BLaER1 (cell line): ENCODE results near the gene IMMP2L.

Source experiments
- H3K27ac ChIP-seq: shearing (Covaris generic); formaldehyde crosslinking; 2 replicates; pipeline ENCODE4 v1.8.1; 2022
- H3K27me3 ChIP-seq: shearing (Covaris generic); formaldehyde crosslinking; 2 replicates; pipeline ENCODE4 v1.8.1; 2022
- H3K36me3 ChIP-seq: shearing (Covaris generic); formaldehyde crosslinking; 2 replicates; pipeline ENCODE4 v1.8.1; 2022
- H3K4me1 ChIP-seq: shearing (Covaris generic); formaldehyde crosslinking; 2 replicates; pipeline ENCODE4 v1.8.1; 2022
- H3K4me2 ChIP-seq: shearing (Covaris generic); formaldehyde crosslinking; 2 replicates; pipeline ENCODE4 v1.8.1; 2022
- H3K4me3 ChIP-seq: shearing (Covaris generic); formaldehyde crosslinking; 2 replicates; pipeline ENCODE4 v1.8.1; 2022
- H3K9ac ChIP-seq: shearing (Covaris generic); formaldehyde crosslinking; 2 replicates; pipeline ENCODE4 v1.8.1; 2022
- H3K9me3 ChIP-seq: shearing (Covaris generic); formaldehyde crosslinking; 2 replicates; pipeline ENCODE4 v1.8.1; 2022
- H4K20me1 ChIP-seq: shearing (Covaris generic); formaldehyde crosslinking; 2 replicates; pipeline ENCODE4 v1.8.1; 2022
- Cebpa-rat ChIP-seq: shearing (Covaris generic); IDR thresholded peaks from 2 replicates; pipeline ENCODE4 v1.8.1; 2022

Gene IMMP2L

GRCh38 chr7:110987127-110987693 is 575.1 kb downstream of the IMMP2L start:
- TF ChIP-seq Cebpa-rat: no peak
- H3K4me3 ChIP-seq: no peak overlapping the region
- no peaks in the 10 kb centered on the region for H3K27me3 ChIP-seq
- no peaks in the 10 kb centered on the region for H3K4me1 ChIP-seq
- H4K20me1 ChIP-seq: no peaks in the 10 kb centered on the region
- no peak overlapping the region for H3K27ac ChIP-seq
- no peaks in the 10 kb centered on the region for H3K9me3 ChIP-seq
- H3K4me2 ChIP-seq: no peak overlapping the region
- H3K9ac ChIP-seq: no peak overlapping the region
- H3K36me3 ChIP-seq: no peaks in the 10 kb centered on the region

GRCh38 chr7:110983822-110984456 is 578.4 kb downstream of the IMMP2L start:
- no peak for TF ChIP-seq Cebpa-rat
- H3K4me1 ChIP-seq: no peaks in the 10 kb centered on the region
- H3K27ac ChIP-seq: no peak overlapping the region
- H3K4me3 ChIP-seq: no peak overlapping the region
- no peaks in the 10 kb centered on the region for H4K20me1 ChIP-seq
- no peak overlapping the region for H3K9ac ChIP-seq
- H3K27me3 ChIP-seq: no peaks in the 10 kb centered on the region
- H3K9me3 ChIP-seq: no peaks in the 10 kb centered on the region
- H3K36me3 ChIP-seq: no peaks in the 10 kb centered on the region
- H3K4me2 ChIP-seq: no peak overlapping the region

GRCh38 chr7:110977127-110977737 is 585.1 kb downstream of the IMMP2L start:
- Histone ChIP-seq H3K36me3 (no peaks in the 10 kb centered on the region), H3K27ac (no peak overlapping the region), H3K9me3 (no peaks in the 10 kb centered on the region), H3K4me1 (no peaks in the 10 kb centered on the region), H3K4me2 (no peak overlapping the region), H4K20me1 (no peaks in the 10 kb centered on the region), H3K27me3 (no peaks in the 10 kb centered on the region), H3K4me3 (no peak overlapping the region), H3K9ac (no peak overlapping the region)
- TF ChIP-seq Cebpa-rat: no peak

- Histone ChIP-seq H3K9ac (no peak overlapping the region), H3K27ac (no peak overlapping the region), H4K20me1 (no peaks in the 10 kb centered on the region), H3K4me2 (no peak overlapping the region), H3K4me1 (no peaks in the 10 kb centered on the region), H3K9me3 (no peaks in the 10 kb centered on the region), H3K36me3 (no peaks in the 10 kb centered on the region), H3K27me3 (no peaks in the 10 kb centered on the region), H3K4me3 (no peak overlapping the region)
- no peak for TF ChIP-seq Cebpa-rat
These were observed 586.8 kb downstream of the IMMP2L start for GRCh38 chr7:110975486-110975885.

- no peaks in the 10 kb centered on the region for H3K27me3 ChIP-seq
- H3K9me3 ChIP-seq: no peaks in the 10 kb centered on the region
- no peak overlapping the region for H3K9ac ChIP-seq
- H3K4me3 ChIP-seq: no peak overlapping the region
- H3K4me1 ChIP-seq: no peaks in the 10 kb centered on the region
- no peak overlapping the region for H3K4me2 ChIP-seq
- no peaks in the 10 kb centered on the region for H3K36me3 ChIP-seq
- no peak for TF ChIP-seq Cebpa-rat
- no peak overlapping the region for H3K27ac ChIP-seq
- H4K20me1 ChIP-seq: no peaks in the 10 kb centered on the region
These were observed 587.9 kb downstream of the IMMP2L start for GRCh38 chr7:110974441-110974840.

- Histone ChIP-seq H3K9me3 (no peaks in the 10 kb centered on the region), H3K9ac (no peak overlapping the region), H4K20me1 (no peaks in the 10 kb centered on the region), H3K27me3 (no peaks in the 10 kb centered on the region), H3K4me2 (no peak overlapping the region), H3K4me1 (no peaks in the 10 kb centered on the region), H3K36me3 (no peaks in the 10 kb centered on the region), H3K4me3 (no peak overlapping the region), H3K27ac (no peak overlapping the region)
- TF ChIP-seq Cebpa-rat: no peak
These were observed 588.9 kb downstream of the IMMP2L start for GRCh38 chr7:110973196-110973990.

- no peaks in the 10 kb centered on the region for H3K4me1 ChIP-seq
- no peak overlapping the region for H3K4me3 ChIP-seq
- no peak overlapping the region for H3K4me2 ChIP-seq
- no peaks in the 10 kb centered on the region for H3K36me3 ChIP-seq
- no peaks in the 10 kb centered on the region for H3K27me3 ChIP-seq
- H4K20me1 ChIP-seq: no peaks in the 10 kb centered on the region
- H3K27ac ChIP-seq: no peak overlapping the region
- no peak for TF ChIP-seq Cebpa-rat
- H3K9ac ChIP-seq: no peak overlapping the region
- H3K9me3 ChIP-seq: no peaks in the 10 kb centered on the region
These were observed 597.5 kb downstream of the IMMP2L start for GRCh38 chr7:110964775-110965174.

- TF ChIP-seq Cebpa-rat: no peak
- H3K27ac ChIP-seq: no peak overlapping the region
- no peak overlapping the region for H3K4me3 ChIP-seq
- no peak overlapping the region for H3K4me2 ChIP-seq
- H3K36me3 ChIP-seq: no peaks in the 10 kb centered on the region
- no peaks in the 10 kb centered on the region for H3K27me3 ChIP-seq
- no peaks in the 10 kb centered on the region for H3K4me1 ChIP-seq
- H3K9ac ChIP-seq: no peak overlapping the region
- no peaks in the 10 kb centered on the region for H3K9me3 ChIP-seq
- H4K20me1 ChIP-seq: no peaks in the 10 kb centered on the region
These were observed 599.5 kb downstream of the IMMP2L start for GRCh38 chr7:110962826-110963225.

- Histone ChIP-seq H3K9ac (no peak overlapping the region), H4K20me1 (no peaks in the 10 kb centered on the region), H3K27me3 (no peaks in the 10 kb centered on the region), H3K36me3 (no peaks in the 10 kb centered on the region), H3K4me2 (no peak overlapping the region), H3K9me3 (no peaks in the 10 kb centered on the region), H3K27ac (no peak overlapping the region), H3K4me1 (no peaks in the 10 kb centered on the region), H3K4me3 (no peak overlapping the region)
- no peak for TF ChIP-seq Cebpa-rat
These were observed 599.9 kb downstream of the IMMP2L start for GRCh38 chr7:110962374-110962773.

GRCh38 chr7:110960811-110961210 is 601.5 kb downstream of the IMMP2L start:
- TF ChIP-seq Cebpa-rat: no peak
- Histone ChIP-seq H3K4me1 (no peaks in the 10 kb centered on the region), H3K4me2 (no peak overlapping the region), H3K27ac (no peak overlapping the region), H3K27me3 (no peaks in the 10 kb centered on the region), H3K36me3 (no peaks in the 10 kb centered on the region), H4K20me1 (no peaks in the 10 kb centered on the region), H3K9ac (no peak overlapping the region), H3K9me3 (no peaks in the 10 kb centered on the region), H3K4me3 (no peak overlapping the region)
